ENCODE data around the gene OR6K3.
"Not testable (repeated sequence)": the region's sequence is repeated elsewhere in the genome, so short reads cannot be mapped to it uniquely, and the experiment has no call there.

Gene OR6K3

GRCh38 chr1:158688343-158688742, 32.2 kb downstream of the OR6K3 start:
- DNase-seq (ENCODE audit: low read depth in 4 of 4, low spot score in 1 of 4), result not testable (repeated sequence)

- no peak for DNase-seq (ENCODE audit: low read depth in 4 of 4, low spot score in 1 of 4)
Measured at GRCh38 chr1:158687037-158687436, 33.5 kb downstream of the OR6K3 start.

- no peak for DNase-seq (ENCODE audit: low read depth in 4 of 4, low spot score in 1 of 4)
Measured at GRCh38 chr1:158686111-158687009, 34.2 kb downstream of the OR6K3 start, which contains the start of gene SPTA1. Gene SPTA1 (minus strand): TSS chr1:158686715. CDS start chr1:158686517, 198 bp downstream.

GRCh38 chr1:158685085-158685484, 35.4 kb downstream of the OR6K3 start:
- DNase-seq (ENCODE audit: low read depth in 4 of 4, low spot score in 1 of 4), result no peak

- DNase-seq (ENCODE audit: low read depth in 4 of 4, low spot score in 1 of 4), result no peak
Measured at GRCh38 chr1:158681606-158682005, 38.9 kb downstream of the OR6K3 start.

GRCh38 chr1:158679289-158679688, 41.2 kb downstream of the OR6K3 start:
- no peak for DNase-seq (ENCODE audit: low read depth in 4 of 4, low spot score in 1 of 4)

- no peak for DNase-seq (ENCODE audit: low read depth in 4 of 4, low spot score in 1 of 4)
Measured at GRCh38 chr1:158675563-158676323, 44.8 kb downstream of the OR6K3 start.

- DNase-seq (ENCODE audit: low read depth in 4 of 4, low spot score in 1 of 4), result no peak
Measured at GRCh38 chr1:158674302-158674701, 46.2 kb downstream of the OR6K3 start.

Data from stimulated activated CD4-positive, alpha-beta T cell treated with anti-CD3 and anti-CD28 coated beads, Interleukin-1b, Interleukin-23, amount 100 ng/mL, for 24 hours (primary cell).